IMR-90 (cell line): ENCODE results near the gene XPR1. TPM values are rescaled to one million over a fixed set of nuclear protein-coding genes. Genes with fewer than 3 reads are reported as not detected.

Source experiments
- ATAC-seq: fragments of 200-7000 bp; cut with Tn5 transposase; 2 replicates; pipeline ENCODE4 v1.9.1; 2020; ENCODE audit warnings: low read depth, mild to moderate bottlenecking, moderate library complexity
- BruUV-seq: library from RNA; stranded (reverse); fragments of 400-500 nt; replicated peaks from 2 replicates; lab custom pipeline; 2021; lab: Mats Ljungman, UMichigan
- CTCF ChIA-PET: fragments of 300-600 bp; formaldehyde crosslinking; extraction: SDS; loops from one replicate; lab custom pipeline; 2021; ENCODE audit warnings: antibody characterized with exemption; lab: Yijun Ruan, JAX
- POLR2A ChIA-PET: fragments of 300-600 bp; sonication (Branson Sonifier 250); formaldehyde crosslinking; loops from one replicate; lab custom pipeline; 2022; ENCODE audit warnings: antibody characterized with exemption; ENCODE audit not compliant: unreplicated experiment; lab: Charles Lee
- DNase-seq: peaks from one replicate; pipeline ENCODE4 v3.0.0; 2013
- H2AFZ ChIP-seq: replicated peaks from 2 replicates; pipeline ENCODE3; 2013; ENCODE audit warnings: low read length, mild to moderate bottlenecking; ENCODE audit not compliant: poor library complexity
- H2AK5ac ChIP-seq: 2 replicates; pipeline ENCODE4 v1.6.1; 2013; ENCODE audit warnings: low read depth, low read length, inconsistent platforms
- H2AK9ac ChIP-seq: replicated peaks from 2 replicates; pipeline ENCODE3; 2013; ENCODE audit warnings: mild to moderate bottlenecking, low read depth, low read length, moderate library complexity; ENCODE audit not compliant: poor library complexity
- H2BK120ac ChIP-seq: 2 replicates; pipeline ENCODE4 v1.6.1; 2013; ENCODE audit warnings: low read depth, low read length, inconsistent platforms
- H2BK15ac ChIP-seq: 3 replicates; pipeline ENCODE4 v1.6.1; 2013; ENCODE audit warnings: low read depth, low read length, inconsistent platforms
- H2BK20ac ChIP-seq: 2 replicates; pipeline ENCODE4 v1.6.1; 2013; ENCODE audit warnings: low read depth, mild to moderate bottlenecking, inconsistent platforms, low read length, moderate library complexity
- H2BK5ac ChIP-seq: 2 replicates; pipeline ENCODE4 v1.6.1; 2013; ENCODE audit warnings: mild to moderate bottlenecking, low read depth, low read length, inconsistent platforms; ENCODE audit not compliant: poor library complexity, severe bottlenecking
- H3K14ac ChIP-seq: replicated peaks from 2 replicates; pipeline ENCODE4 v1.6.1; 2013; ENCODE audit warnings: low read depth, low read length, inconsistent platforms
- H3K18ac ChIP-seq: 2 replicates; pipeline ENCODE4 v1.6.1; 2013; ENCODE audit warnings: low read depth, low read length, control low read depth
- H3K23ac ChIP-seq: 2 replicates; pipeline ENCODE4 v1.6.1; 2013; ENCODE audit warnings: low read depth, low read length, inconsistent platforms
- H3K27ac ChIP-seq: 2 replicates; pipeline ENCODE4 v1.5.1; 2013; ENCODE audit warnings: mild to moderate bottlenecking, control low read depth, low read length; ENCODE audit not compliant: insufficient read depth
- H3K27me3 ChIP-seq: 2 replicates; pipeline ENCODE4 v1.6.1; 2013; ENCODE audit warnings: low read length; ENCODE audit not compliant: control insufficient read depth, insufficient read depth
- H3K36me3 ChIP-seq: 2 replicates; pipeline ENCODE4 v1.6.1; 2013; ENCODE audit warnings: low read length, mixed read lengths; ENCODE audit not compliant: control insufficient read depth, insufficient read depth
- H3K4ac ChIP-seq: 2 replicates; pipeline ENCODE4 v1.6.1; 2013; ENCODE audit warnings: low read depth, low read length, inconsistent platforms
- H3K4me1 ChIP-seq: 2 replicates; pipeline ENCODE4 v1.6.1; 2013; ENCODE audit warnings: low read length, mixed read lengths; ENCODE audit not compliant: control insufficient read depth, insufficient read depth
- H3K4me2 ChIP-seq: 2 replicates; pipeline ENCODE4 v1.6.1; 2013; ENCODE audit warnings: low read depth, mild to moderate bottlenecking, control low read depth, low read length, moderate library complexity
- H3K4me3 ChIP-seq: 2 replicates; pipeline ENCODE4 v1.5.1; 2013; ENCODE audit warnings: low read depth, mild to moderate bottlenecking, control low read depth, low read length, moderate library complexity; ENCODE audit not compliant: insufficient read depth
- H3K56ac ChIP-seq: 2 replicates; pipeline ENCODE4 v1.6.1; 2013; ENCODE audit warnings: low read length, inconsistent platforms; ENCODE audit not compliant: insufficient read depth; ENCODE audit errors: extremely low read depth
- H3K79me1 ChIP-seq, 2 experiments: 2 replicates each; pipeline ENCODE4 v1.6.1; 2013; ENCODE audit warnings: low read length in 2 of 2, inconsistent platforms in 1 of 2, low read depth in 1 of 2
- H3K9ac ChIP-seq: 2 replicates; pipeline ENCODE4 v1.6.1; 2013; ENCODE audit warnings: low read depth, low read length, control low read depth
- H3K9me1 ChIP-seq: 2 replicates; pipeline ENCODE4 v1.6.1; 2013; ENCODE audit warnings: low read length, inconsistent platforms; ENCODE audit not compliant: insufficient read depth
- H3K9me3 ChIP-seq: 2 replicates; pipeline ENCODE4 v1.6.1; 2013; ENCODE audit warnings: low read length; ENCODE audit not compliant: control insufficient read depth, insufficient read depth
- H4K20me1 ChIP-seq: 2 replicates; pipeline ENCODE4 v1.6.1; 2013; ENCODE audit warnings: low read length, inconsistent platforms; ENCODE audit not compliant: insufficient read depth
- H4K5ac ChIP-seq: 2 replicates; pipeline ENCODE4 v1.6.1; 2013; ENCODE audit warnings: mild to moderate bottlenecking, low read depth, low read length, control low read depth
- H4K8ac ChIP-seq, 2 experiments: 2 replicates each; pipeline ENCODE4 v1.6.1; 2013; ENCODE audit warnings: low read depth in 2 of 2, low read length in 2 of 2, control low read depth in 1 of 2, inconsistent platforms in 1 of 2
- H4K91ac ChIP-seq: 2 replicates; pipeline ENCODE4 v1.6.1; 2013; ENCODE audit warnings: low read depth, low read length, inconsistent platforms; ENCODE audit not compliant: insufficient read depth
- CHD1 ChIP-seq: IDR thresholded peaks from 2 replicates; pipeline ENCODE4 v1.6.1; 2012; ENCODE audit warnings: low read depth, low read length, improper control_type of control experiment
- CTCF ChIP-seq: conservative IDR thresholded peaks from 2 replicates; pipeline ENCODE4 v1.5.1; 2012; ENCODE audit warnings: mild to moderate bottlenecking, low read depth, low read length, improper control_type of control experiment
- ELK1 ChIP-seq: fragments of 150-350 bp; IDR thresholded peaks from 2 replicates; pipeline ENCODE4 v1.6.1; 2016; ENCODE audit warnings: low read depth, mild to moderate bottlenecking, low read length, moderate library complexity, borderline replicate concordance
- MAZ ChIP-seq: IDR thresholded peaks from 2 replicates; pipeline ENCODE4 v1.6.1; 2012; ENCODE audit warnings: low read depth, mild to moderate bottlenecking, low read length, improper control_type of control experiment, moderate library complexity, borderline replicate concordance
- MXI1 ChIP-seq: IDR thresholded peaks from 2 replicates; pipeline ENCODE4 v1.6.1; 2012; ENCODE audit warnings: low read depth, mild to moderate bottlenecking, low read length, moderate library complexity, borderline replicate concordance
- NFE2L2 ChIP-seq: fragments of 150-350 bp; IDR thresholded peaks from 2 replicates; pipeline ENCODE4 v1.6.1; 2016; ENCODE audit warnings: low read depth, mild to moderate bottlenecking, low read length
- SMC3 ChIP-seq: fragments of 150-350 bp; IDR thresholded peaks from 2 replicates; pipeline ENCODE4 v1.6.1; 2016; ENCODE audit warnings: low read depth, mild to moderate bottlenecking, antibody characterized with exemption, low read length, moderate library complexity
- USF2 ChIP-seq: fragments of 150-350 bp; IDR thresholded peaks from 2 replicates; pipeline ENCODE4 v1.6.1; 2017; ENCODE audit warnings: mild to moderate bottlenecking, antibody characterized with exemption, low read length, low read depth
- WGBS, 2 experiments: methylation state at CpG; one replicate each; pipeline versions ENCODE4 v1.1.5 to v1.1.7; 2013; ENCODE audit warnings: missing lambda C conversion rate in 2 of 2; ENCODE audit not compliant: insufficient read length in 1 of 2; ENCODE audit errors: extremely low coverage in 2 of 2; 5-methylcytosine and 5-hydroxymethylcytosine counted together
- dilution Hi-C: fragments of 300-500 bp; cut with HindIII; formaldehyde crosslinking; loops from one replicate; pipeline ENCODE4 v1.14.3; 2018; ENCODE audit warnings: low sequenced_read_pairs; ENCODE audit not compliant: unreplicated experiment
- in situ Hi-C: fragments of 300-500 bp; cut with MboI; formaldehyde crosslinking; loops from 3 replicates; pipeline ENCODE4 v1.14.3; 2019; ENCODE audit warnings: low sequenced_read_pairs, inconsistent platforms, mixed read lengths
- intact Hi-C: fragments of 100-400 bp; cut with micrococcal nuclease; formaldehyde crosslinking; loops from 2 replicates; pipeline ENCODE4 v1.10.0; 2022
- polyA plus RNA-seq, 3 experiments: library from polyadenylated mRNA; depleted of rRNA; stranded (reverse); fragments of >200 nt; gene quantifications; 2 replicates each; pipeline ENCODE4 v1.2.3, GENCODE V29; 2012; ENCODE audit warnings: low replicate concordance in 1 of 3
- total RNA-seq: library from RNA; depleted of rRNA; stranded (reverse); fragments of >200 nt; gene quantifications from 2 replicates; pipeline ENCODE4 v1.2.3, GENCODE V29; 2012

Gene XPR1
- total and polyA plus RNA-seq, 2 of the 4 experiments (the other 2 are of a cell fraction): 11.8 to 25.1 TPM

- Histone ChIP-seq H2BK5ac (no peak overlapping the region), H3K27ac (no peak overlapping the region), H2AK5ac (no peak overlapping the region), H2AK9ac (no peak overlapping the region), H3K14ac (no peak overlapping the region), H3K4me1 (peaks cover 3% of the 10 kb centered on the region), H2BK120ac (no peak overlapping the region), H2BK15ac (no peak overlapping the region), H3K4ac (no peak overlapping the region), H3K9me1 (peaks cover 4% of the 10 kb centered on the region; the same call in 1 of the 2 replicates), H4K8ac (no peak overlapping the region), H3K4me2 (no peak overlapping the region), H2AFZ (no peak overlapping the region), H3K4me3 (no peak overlapping the region), H3K18ac (no peak overlapping the region), H4K5ac (no peak overlapping the region), H3K9ac (no peak overlapping the region), H3K36me3 (peaks cover 3% of the 10 kb centered on the region; the same call in 1 of the 2 replicates), H4K91ac (no peak overlapping the region), H3K9me3 (no peaks in the 10 kb centered on the region), H4K20me1 (no peaks in the 10 kb centered on the region), H3K27me3 (no peaks in the 10 kb centered on the region), H3K56ac (no peak overlapping the region), H3K23ac (no peak overlapping the region), H3K79me1 (peaks cover 0 to 1% of the 10 kb centered on the region in 2 experiments; a peak in 1 of 4 replicates), H2BK20ac (no peak overlapping the region)
- CTCF ChIA-PET: interaction anchor here (0.8 kb wide), 1 partner anchor 25 kb away, joined by 3 read pairs; no protein-coding TSS in a partner anchor
- TF ChIP-seq CHD1 (no peak), NFE2L2 (no peak), MXI1 (no peak), SMC3 (no peak), MAZ (no peak), USF2 (no peak), ELK1 (no peak), CTCF (no peak)
- whole genome bisulfite sequencing, 2 experiments: no CpG with 5 or more reads among the region's 4 CpGs
- in situ Hi-C loops (no loop called here), dilution Hi-C loops (no loop called here), intact Hi-C loops (no loop called here)
- POLR2A ChIA-PET: no interaction called here
- no peak for DNase-seq
- ATAC-seq: no peak
- BruUV-seq: no TSS peak
Observed at GRCh38 chr1:180839547-180839946, 207.7 kb downstream of the XPR1 start.
